Testis (tissue), 2 donors: ENCODE measurements around the gene CNTN5.

Experiments used
- POLR2A ChIP-seq: fragments of 450-650 bp; IDR thresholded peaks from one replicate; pipeline ENCODE4 v1.6.1; 2017; ENCODE audit warnings: antibody characterized with exemption, mild to moderate bottlenecking, moderate library complexity
- TF ChIP-seq, protein P1 (sequence below), 3 experiments: fragments of 450-650 bp in 2 of 3; fragments of 200-600 bp in 1 of 3; sonication (generic) in 1 of 3; IDR thresholded peaks; one replicate each; pipeline ENCODE4 v1.5.1; 2016 to 2019; ENCODE audit warnings: antibody characterized with exemption in 3 of 3, mild to moderate bottlenecking in 2 of 3, moderate library complexity in 1 of 3

DNA sequence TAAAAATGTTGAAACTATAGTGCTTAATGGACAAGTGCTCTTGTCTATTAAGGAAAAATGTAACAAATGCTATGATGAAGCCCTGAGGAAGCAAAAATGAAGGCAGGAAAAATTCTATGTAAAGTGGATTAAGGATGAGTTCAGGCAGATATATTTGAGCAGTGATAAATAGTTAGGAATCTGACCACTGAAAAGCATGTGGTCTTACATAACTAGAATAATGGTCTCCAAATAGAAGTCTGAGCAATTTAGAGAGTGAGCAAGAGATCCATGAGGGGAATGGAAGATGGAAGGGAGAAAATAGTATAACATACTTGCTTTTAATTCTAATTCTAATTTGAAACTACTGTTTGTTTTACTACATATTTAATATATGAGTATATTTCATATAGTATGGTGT lies 1155.7 kb downstream of the CNTN5 start:
- TF ChIP-seq POLR2A: no peak
- TF ChIP-seq, protein P1, sequence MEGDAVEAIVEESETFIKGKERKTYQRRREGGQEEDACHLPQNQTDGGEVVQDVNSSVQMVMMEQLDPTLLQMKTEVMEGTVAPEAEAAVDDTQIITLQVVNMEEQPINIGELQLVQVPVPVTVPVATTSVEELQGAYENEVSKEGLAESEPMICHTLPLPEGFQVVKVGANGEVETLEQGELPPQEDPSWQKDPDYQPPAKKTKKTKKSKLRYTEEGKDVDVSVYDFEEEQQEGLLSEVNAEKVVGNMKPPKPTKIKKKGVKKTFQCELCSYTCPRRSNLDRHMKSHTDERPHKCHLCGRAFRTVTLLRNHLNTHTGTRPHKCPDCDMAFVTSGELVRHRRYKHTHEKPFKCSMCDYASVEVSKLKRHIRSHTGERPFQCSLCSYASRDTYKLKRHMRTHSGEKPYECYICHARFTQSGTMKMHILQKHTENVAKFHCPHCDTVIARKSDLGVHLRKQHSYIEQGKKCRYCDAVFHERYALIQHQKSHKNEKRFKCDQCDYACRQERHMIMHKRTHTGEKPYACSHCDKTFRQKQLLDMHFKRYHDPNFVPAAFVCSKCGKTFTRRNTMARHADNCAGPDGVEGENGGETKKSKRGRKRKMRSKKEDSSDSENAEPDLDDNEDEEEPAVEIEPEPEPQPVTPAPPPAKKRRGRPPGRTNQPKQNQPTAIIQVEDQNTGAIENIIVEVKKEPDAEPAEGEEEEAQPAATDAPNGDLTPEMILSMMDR (IDR thresholded peaks at IDR 0.05): no peak
